K562 (cell line): ENCODE data around the gene RGR.

Experiments
- ATF2 ChIP-seq: sonication (generic); formaldehyde crosslinking; IDR thresholded peaks from 2 replicates; pipeline ENCODE4 v1.8.1; 2022; ENCODE audit warnings: missing genetic modification reagents
- ATF3 ChIP-seq, 2 experiments: fragments of 450-650 bp in 1 of 2; sonication (generic) in 1 of 2; formaldehyde crosslinking in 1 of 2; IDR thresholded peaks in 1 of 2; conservative IDR thresholded peaks in 1 of 2; 2 replicates each; pipeline versions ENCODE4 v1.6.1 to v1.8.1; 2016 to 2023; ENCODE audit warnings: mild to moderate bottlenecking in 2 of 2, moderate library complexity in 2 of 2, inconsistent platforms in 1 of 2, missing genetic modification reagents in 1 of 2
- EZH2 ChIP-seq: IDR thresholded peaks from 2 replicates; pipeline ENCODE4 v1.6.1; 2012; ENCODE audit warnings: low read depth, mild to moderate bottlenecking, inconsistent platforms, low read length, borderline replicate concordance
- FOXA1 ChIP-seq: fragments of 450-650 bp; IDR thresholded peaks from 2 replicates; pipeline ENCODE4 v1.6.1; 2016; ENCODE audit warnings: mild to moderate bottlenecking, borderline replicate concordance
- POLR2AphosphoS5 ChIP-seq: IDR thresholded peaks from 2 replicates; pipeline ENCODE4 v1.6.1; 2011; ENCODE audit warnings: mild to moderate bottlenecking, low read depth, low read length, moderate library complexity; ENCODE audit not compliant: control insufficient read depth, insufficient read depth
- ZNF398 ChIP-seq: fragments of 250-450 bp; sonication (Bioruptor Pico); IDR thresholded peaks from 2 replicates; pipeline ENCODE4 v1.8.0; 2021; ENCODE audit warnings: moderate library complexity, mild to moderate bottlenecking, inconsistent platforms

- no peak for TF ChIP-seq ATF2 (CRISPR knock-in tag)
- TF ChIP-seq ZNF398 (CRISPR knock-in tag) = no peak
- no peak for TF ChIP-seq POLR2AphosphoS5
- no peak for TF ChIP-seq EZH2
- no peak for TF ChIP-seq ATF3 (IDR thresholded peaks at IDR 0.05)
- TF ChIP-seq ATF3 (CRISPR knock-in tag; conservative IDR thresholded peaks at IDR 0.05) = no peak
- no peak for TF ChIP-seq FOXA1
Observed at GRCh38 chr10:84214612-84215235, 30.1 kb upstream of the RGR start.
